LoVo (cell line): Measurements from ENCODE around the gene DLG2.
"Not testable (repeated sequence)": the region's sequence is repeated elsewhere in the genome, so short reads cannot be mapped to it uniquely, and the experiment has no call there.

Experiments used
- DNase-seq: peaks from one replicate; pipeline ENCODE4 v3.0.0-alpha.2; 2016; ENCODE audit warnings: low spot score

The DLG2 gene

DNA sequence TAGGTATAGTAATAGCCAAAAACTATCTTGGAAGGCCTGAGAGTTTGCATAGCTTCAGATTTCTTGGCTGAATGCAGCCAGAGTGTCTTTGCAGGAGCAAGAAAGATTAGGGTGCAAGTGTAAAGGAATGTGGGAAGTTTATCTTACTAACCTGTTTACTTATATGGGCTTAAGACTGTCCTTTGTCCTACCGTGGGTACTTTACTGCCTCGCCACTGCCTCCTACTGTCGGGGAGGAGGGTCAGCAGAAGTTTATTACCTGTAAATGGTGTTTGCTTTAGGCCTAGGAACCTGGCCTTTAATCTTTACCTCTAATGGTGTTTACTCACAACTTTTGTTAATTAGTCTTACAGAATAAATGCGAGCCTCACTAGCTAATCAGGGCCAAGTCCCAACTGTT is 633.8 kb downstream of the DLG2 start:
- no peak for DNase-seq

DNA sequence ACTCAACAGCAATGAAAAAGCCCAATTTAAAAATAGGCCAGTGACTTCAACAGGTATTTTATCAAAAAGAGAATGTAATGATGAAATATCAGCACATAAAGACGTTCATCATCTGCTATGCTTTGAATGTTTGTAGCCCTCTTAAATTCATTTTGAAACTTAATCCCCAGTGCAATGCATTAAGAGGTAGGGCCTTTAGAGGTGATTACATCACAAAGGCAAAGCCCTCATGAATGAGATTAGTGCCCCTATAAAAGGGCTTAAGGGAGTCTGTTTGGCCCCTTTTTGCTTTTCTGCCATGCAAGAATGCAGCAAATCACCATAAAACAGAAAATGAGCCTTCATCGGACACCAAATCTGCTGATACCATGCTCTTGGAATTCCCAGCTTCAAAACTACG is 637.0 kb downstream of the DLG2 start:
- no peak for DNase-seq

DNA sequence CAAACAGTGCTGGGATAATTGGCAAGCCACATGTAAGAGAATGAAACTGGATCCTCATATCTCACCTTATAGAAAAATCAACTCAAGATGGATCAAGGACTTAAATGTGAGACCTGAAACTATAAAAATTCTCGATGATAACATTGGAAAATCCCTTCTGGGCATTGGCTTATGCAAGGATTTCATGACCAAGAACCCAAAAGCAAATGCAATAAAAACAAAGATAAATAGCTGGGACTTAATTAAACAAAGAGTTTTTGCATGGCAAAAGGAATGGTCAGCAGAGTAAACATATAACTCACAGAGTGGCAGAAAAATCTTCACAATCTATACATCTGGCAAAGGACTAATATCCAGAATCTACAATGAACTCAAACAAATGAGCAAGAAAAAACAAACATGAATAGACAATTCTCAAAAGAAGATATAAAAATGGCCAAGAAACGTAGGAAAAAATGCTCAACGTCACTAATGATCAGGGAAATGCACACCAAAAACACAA is 639.4 kb downstream of the DLG2 start:
- DNase-seq, result not testable (repeated sequence)

DNA sequence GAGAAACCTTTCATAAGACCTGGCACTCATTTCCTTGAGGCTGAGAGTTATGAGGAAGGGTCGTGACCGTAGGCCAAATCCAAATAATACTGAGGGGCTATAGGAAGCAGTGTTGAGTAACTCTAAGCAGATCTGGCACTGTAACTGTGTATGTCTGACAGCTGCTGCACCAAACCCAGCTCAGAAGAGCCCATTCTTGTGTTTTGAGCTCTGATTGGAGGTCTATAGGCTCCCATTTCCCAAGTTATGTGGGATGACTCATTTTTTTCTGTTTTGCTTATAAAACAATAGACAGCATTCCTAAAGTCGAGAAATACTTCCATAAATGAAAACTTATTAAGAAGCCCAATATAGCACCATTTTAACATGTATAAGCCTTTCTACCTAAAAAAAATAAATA is 645.8 kb downstream of the DLG2 start:
- no peak for DNase-seq

DNA sequence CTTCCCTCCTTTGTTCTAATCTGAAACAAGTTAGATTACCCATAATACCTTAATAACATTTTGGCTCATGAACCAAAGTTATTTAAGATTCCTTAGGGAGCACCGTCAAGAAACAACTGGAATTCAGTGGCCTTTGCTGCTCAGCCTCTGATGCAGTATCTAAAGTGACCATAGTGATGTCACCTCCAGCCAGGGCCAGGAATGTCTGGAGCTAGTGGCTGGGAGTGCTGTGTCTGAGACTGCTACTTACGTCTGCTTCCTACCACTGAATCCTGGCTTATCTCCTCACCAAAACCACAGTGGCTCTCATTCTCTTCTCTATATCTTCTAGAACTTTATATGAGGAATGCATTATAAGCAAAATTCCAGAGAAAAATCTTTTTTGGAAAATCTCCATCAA is 658.0 kb downstream of the DLG2 start:
- no peak for DNase-seq

DNA sequence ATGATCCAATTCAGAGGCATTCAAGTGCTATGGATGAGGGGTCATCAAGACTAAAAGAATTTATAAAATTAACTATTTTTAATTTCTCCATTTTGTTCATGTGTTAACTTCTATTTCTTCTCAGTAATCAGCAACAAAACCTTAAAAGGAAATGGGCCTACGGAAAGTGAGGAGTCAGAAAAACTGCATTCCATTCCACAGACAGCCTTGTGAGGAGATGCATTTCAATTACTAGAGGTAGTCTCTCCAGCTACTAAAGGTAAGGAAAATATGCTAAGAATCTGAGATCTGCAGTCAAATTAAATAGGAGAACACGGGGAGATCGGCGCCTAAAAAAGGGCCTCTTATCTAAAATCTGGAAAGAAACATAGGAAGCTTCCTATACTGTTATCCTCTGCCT is 661.7 kb downstream of the DLG2 start:
- no peak for DNase-seq

DNA sequence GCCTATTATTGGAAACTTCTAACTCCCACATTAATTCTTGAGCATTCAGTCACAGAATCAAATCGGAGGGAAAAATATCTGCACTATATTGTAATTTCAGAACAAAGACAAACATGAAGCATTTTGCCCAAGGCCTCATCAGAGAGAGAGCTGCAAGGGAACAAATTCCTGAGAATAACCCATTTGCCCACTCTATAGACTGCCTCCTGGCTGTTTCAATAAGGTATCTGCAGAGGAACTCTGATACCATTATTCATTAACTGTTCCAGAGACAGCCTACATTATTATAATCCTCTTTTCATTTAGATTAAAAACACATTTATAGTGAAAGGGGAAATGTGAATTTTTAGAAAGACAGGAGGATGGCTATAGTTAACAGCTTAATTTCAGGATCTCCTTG is 663.9 kb downstream of the DLG2 start:
- no peak for DNase-seq

DNA sequence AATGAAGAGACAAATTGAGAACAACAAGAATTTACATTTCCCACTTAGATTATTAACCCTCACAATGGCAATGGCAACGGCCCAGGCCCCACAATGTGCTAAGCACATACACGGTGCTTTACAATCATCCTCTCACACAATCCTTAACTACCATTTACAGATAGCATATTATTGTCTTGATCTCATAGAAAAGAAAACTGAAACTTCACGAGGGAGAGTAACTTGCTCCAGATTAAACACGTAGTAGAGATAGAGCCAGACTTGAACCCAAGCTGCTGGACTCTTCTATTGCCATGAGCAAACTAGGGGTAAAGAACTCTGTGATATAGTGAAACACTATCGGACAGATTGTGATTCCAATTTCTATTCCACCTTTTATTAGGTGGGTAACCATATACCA is 665.1 kb downstream of the DLG2 start:
- no peak for DNase-seq

DNA sequence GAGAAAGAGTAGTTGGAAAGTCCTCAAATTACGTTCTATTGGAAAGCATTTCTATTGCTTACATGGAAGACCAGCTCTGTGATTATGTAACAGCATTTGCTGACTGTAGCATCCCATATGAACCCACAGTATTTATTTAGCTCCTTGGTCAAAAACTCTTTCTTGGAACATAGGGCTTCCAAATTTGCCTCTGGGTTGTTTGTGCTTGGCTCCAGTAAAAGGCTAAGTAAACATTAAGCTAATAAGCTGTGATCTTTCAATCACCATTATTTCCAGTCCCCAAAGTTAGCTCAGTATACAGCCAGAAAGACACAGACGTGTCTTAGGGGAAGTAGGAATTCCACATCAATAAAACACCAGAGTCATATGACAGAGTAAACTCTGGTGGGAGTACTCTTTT is 668.8 kb downstream of the DLG2 start:
- DNase-seq, result no peak

DNA sequence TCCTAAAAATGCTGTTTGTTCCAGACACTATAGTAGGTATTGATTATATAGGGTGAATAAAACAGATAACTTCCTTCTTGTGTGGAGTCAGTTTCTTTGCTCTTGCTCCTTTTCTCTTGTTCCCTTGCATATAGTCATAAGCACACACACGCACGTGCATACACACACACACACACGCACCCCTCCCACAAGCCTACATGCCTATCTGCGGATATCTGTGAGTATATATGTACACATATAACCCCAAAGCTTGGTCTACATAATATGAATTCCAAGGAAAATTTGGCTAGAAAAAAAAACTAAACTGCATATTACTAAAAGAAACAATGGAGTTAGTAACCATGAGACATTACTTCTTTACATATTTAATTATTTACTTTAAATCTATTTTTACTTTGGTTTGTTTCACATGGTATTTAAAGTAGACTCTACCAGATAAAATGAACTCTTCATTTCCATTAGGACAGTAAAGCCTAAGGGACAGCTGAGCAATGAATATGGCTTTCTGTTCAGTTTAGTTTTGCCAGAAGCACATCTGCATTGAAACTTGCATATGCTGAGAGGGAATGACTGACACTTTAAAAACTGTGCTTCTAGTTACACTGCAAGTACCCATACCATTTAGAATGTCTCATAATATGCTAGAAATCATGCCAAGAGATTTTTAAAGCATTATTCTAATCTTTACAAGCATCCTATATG is 676.4 kb downstream of the DLG2 start:
- no peak for DNase-seq

DNA sequence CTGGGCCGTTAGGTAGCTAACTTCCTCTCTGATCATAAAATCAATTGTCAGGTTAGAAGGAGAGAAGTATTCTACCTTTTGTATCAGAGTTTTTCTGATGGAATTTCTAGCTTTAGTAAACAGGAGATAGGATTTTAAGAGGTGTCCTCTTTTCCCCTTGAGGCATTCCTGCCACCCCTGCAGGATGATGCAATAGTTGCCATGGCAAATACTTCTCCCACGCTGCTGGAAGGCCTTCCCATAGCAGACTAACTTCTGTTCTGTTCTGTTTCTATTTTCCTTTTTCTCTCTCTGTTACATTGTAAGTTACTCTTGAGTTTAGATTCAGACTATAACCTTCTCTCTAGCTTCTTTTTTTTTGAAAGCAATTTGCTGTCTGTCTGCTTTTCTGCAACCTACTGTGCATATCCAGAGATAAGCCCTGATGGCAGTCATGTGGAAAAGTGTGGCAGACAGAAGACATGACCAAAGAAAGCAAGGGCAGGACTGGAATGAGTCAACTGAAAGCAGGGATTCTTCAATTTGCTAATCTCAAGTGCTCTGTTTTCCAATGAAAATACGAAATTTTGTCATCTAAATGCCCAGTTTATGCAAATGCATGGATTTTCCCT is 679.1 kb downstream of the DLG2 start:
- no peak for DNase-seq

DNA sequence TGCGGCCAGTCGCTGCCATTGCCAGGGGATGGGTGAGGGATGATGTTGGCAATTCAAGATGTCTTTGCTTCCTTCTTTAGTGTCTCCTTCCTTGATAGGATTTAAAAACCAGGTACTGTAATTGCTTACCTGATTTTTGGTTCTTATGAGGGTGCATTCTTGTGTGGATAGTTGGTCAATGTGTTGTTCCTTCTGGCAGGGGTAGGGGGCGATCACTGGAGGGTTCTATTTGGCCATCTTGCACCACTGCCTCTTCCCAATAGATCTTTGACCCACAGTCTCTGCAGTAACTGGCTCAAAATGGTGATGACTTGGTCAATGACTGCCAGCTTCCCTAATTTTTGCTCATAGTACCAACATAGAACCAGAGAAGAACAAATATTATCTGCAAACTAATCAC is 680.1 kb downstream of the DLG2 start:
- no peak for DNase-seq

DNA sequence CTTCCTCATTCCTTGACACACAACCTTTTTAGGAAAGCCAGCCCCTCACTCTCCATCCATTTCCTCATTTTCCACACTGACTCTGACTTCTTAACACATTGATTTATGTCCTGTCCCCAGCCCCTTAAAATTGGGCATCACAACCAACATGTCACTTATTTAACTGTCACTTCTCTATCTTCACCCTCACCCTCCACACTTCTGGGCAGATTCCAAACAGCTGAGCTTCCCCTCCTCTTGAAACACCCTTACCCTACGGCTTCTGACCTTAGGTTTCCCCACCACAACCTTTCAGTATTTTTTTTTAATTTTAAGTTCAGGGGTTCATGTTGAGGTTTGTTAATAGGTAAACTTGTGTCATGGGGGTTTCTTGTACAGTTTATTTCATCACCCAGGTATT is 696.3 kb downstream of the DLG2 start:
- DNase-seq, result no peak

DNA sequence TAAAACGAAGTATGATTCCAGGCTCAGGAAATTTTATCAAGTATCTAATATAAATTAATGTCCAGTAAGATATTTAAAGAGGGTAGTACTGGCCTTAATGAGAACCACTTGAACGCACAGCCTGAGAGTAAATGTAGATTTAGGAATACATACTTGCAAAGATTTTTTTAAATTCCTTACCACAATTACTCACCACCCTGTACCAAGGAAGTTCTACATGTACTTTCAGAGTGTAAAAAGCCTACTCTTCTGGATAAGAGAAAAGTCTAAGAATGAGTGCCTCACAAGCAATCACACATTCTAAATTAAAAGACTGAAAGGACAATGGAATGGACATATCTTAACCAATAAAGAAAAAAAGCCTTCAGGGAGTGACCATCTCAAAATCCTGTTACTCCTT is 697.4 kb downstream of the DLG2 start:
- no peak for DNase-seq

DNA sequence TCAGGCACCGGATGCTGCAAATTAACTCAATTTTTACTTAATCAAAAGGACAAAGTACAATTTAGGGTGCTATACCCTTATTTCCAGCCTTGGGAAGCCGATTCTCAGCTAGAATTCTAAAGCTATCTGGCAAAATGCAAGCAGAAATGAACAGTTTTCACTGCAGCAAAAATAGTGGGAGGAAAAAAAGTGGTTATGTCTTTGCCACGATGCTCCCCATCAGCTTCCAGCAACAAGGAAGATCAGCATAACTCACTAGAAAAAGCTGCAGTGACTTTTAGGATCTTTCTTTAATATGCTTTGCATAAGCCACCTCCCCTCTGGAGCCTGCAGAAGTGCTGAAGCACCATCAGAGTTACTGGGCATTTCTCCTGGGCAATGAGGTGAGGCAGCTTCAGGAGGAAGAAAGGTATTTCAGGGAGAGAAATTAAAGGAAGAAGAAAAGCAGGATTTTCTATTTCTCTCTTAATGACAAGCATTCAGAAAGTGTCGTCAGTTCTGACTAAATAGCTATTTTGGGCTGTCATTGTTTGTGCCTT is 702.9 kb downstream of the DLG2 start:
- DNase-seq, result no peak

DNA sequence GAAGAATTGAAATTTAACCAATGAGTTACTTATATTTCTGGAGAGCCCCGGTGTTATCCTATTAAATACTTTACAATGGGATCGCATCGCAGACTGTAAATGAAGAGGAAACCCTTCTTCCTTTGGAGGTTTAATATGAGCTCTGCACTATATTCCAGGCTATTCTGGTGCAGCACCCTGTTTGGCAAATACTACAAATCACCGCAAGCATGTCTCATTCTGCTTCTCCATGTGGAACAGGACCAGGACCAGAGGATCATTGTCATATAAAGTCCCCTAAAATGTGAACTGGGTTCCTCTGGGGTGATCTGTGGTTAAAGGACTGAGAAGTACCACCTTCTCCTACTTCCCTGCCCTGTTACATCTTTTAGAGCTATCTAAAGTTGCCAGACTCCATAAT is 703.7 kb downstream of the DLG2 start:
- DNase-seq, result no peak

DNA sequence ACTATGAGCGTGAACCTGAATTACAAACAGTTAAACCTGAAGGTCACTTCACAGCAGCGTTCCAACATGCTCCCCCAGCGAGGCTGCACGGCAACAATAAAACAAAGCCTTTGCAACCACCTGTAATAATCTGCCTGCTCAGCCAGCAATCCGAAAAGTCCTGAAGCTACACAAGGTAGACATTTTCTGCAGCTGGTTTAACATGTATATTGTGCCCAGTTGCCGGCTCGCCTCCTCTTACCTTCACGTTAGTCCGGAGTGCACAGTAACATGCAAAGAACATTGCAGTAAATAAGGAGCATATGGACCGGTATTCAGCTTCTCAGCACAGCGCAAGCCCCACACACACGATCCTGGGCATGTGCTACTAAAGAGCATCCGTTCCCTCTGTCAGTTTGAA is 704.3 kb downstream of the DLG2 start:
- DNase-seq, result no peak

DNA sequence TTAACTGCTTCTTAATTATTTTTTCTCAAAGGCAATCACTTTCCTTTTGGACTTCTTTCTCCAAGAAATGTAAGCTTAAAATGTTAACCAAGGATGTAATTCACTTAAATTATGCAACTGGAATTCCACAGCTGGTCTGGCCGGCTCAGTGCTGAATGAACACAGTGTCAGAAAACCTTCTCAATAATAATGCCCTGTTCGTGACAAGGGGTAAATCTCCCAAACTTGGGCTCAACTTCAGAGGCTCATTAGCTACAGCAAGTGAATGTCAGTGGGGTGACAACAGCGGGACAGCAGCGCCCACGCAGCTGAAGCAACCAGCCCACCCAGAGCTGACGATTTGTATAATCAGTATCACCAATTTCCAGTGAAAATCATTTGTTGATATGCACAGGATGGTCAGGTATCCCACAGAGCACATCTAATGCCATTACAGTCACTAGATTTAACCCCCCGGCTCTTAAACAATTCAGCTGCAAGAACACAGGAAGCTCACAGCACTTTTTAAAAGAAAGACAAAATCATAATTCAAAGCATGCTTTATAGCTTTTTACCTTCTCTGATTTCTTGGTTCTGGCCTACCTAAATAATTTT is 704.8 kb downstream of the DLG2 start:
- DNase-seq, result no peak

DNA sequence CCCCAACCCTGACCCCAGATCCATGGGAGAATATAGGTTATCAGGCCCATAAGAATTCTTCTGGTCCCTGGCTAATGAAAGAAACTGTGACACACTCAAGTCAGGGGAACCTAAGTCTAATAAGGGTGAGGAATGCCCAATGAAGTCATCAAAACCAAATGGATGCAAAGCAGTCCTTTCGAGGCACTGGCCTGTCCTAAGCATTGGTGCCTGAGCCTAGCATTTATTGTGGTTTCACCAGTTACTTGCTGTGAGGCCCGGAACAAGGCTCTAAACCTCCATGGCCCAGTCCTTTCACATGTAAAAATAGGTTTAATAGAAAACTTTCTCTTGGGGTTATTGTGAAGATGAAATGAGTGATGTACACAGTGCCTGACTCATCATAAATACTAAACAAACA is 712.6 kb downstream of the DLG2 start:
- DNase-seq, result no peak

DNA sequence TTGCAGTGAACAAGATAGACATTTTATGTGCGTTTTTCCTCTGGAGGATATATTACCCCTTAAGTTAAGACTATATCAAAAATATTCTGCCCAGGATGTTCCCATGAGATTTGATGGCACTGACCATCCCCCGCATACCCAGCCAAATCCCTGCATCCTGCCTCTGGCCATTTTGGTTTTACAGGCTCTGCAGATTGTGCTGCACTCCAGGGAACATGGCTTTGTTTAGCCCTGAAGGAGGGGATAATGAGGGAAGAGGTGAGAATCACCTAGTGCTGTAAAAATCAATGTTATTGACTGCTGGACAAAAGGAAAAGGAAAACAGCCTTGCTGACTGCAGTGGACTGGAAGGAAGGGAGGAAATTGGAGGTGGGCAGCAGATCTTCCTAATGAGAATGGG is 717.4 kb downstream of the DLG2 start:
- DNase-seq, result no peak

DNA sequence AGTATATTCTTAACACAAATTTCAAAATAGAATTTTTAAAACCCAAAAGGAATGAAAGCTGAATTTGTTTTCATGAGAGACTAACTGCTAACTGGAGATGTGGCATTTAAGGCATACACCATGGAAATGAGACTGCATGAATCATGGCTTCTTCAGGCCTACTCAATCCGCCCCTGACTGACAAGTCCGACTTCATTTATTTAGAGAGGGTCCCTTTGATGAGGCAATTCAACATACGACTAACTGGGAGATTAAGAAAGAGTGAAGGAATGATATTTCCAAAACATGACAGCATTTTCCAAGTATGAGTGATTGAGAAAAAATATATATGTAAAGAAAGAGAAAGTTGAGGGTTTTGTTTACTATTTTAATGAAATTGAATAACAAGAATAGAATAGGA is 720.1 kb downstream of the DLG2 start:
- no peak for DNase-seq

DNA sequence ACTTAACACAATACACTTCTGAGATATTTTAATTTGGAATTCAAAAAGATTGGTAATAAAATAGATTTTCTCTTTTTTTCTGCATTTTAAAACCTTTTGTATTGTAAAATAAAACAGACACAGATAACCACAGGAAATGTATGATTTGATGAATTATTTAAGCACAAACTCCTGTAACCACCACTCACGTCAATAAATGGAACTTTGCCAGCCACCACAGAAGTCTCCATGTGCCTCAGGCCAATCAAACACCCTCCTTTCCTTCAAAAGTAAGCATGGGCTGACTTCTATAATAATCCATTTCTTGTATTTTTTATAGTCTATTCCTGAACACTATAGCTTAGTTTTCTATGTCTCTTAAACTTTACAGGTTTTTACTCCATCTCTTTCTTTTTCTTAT is 721.7 kb downstream of the DLG2 start:
- DNase-seq, result no peak

DNA sequence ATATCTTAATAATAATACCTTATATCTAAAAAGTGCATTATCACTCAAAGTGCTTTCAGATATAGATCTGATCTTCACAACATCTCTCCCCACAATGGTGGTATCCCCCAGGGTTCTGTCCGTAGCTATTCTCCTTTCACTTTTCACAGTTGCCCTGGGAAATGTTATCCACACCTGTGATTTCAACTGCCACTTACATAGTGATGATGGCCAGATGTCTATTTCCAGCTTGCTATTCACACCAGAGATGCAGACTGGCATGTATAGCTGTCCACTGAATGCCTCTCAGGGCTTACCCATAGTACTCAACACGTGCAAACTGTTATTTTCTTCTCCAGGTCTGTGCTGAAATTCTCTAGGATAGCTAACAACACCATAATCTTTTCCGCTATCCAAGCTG is 724.7 kb downstream of the DLG2 start:
- no peak for DNase-seq

DNA sequence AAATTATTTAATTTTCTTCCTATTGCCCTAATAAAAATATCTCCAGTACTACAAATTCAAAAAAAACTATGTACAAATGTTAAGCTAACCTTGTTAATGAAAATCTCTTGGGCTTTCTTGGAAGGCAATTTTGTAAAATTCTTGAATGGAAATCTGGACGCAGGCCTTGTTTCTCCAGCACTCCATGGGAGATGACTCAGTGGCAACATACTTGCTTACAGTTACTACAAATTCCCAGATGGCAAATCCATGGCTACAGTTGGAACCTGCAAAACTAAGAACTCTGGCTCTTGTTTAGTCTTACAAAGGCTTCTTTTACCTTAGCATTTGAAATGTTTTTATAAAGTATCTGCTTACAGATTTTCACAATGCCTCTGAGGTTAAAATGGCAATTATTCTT is 725.2 kb downstream of the DLG2 start:
- DNase-seq, result no peak
